Astrocyte of the cerebellum (primary cell): ENCODE results near the gene SSBP4.

Experiments
- DNase-seq: peaks from one replicate; pipeline ENCODE4 v3.0.0-alpha.2; 2011; ENCODE audit warnings: low read depth
- H3K4me3 ChIP-seq: 2 replicates; pipeline ENCODE4 v1.5.1; 2011; ENCODE audit warnings: mild to moderate bottlenecking, low read depth, low read length, moderate library complexity
- in situ Hi-C: cut with HindIII; loops from 2 replicates; pipeline ENCODE4 v1.10.0; 2017; ENCODE audit warnings: low sequenced_read_pairs
- TF ChIP-seq, protein P1 (sequence below): IDR thresholded peaks from 2 replicates; pipeline ENCODE4 v1.5.1; 2012; ENCODE audit warnings: low read length, low read depth, moderate library complexity, mild to moderate bottlenecking; ENCODE audit errors: missing control alignments

SSBP4 gene

DNA sequence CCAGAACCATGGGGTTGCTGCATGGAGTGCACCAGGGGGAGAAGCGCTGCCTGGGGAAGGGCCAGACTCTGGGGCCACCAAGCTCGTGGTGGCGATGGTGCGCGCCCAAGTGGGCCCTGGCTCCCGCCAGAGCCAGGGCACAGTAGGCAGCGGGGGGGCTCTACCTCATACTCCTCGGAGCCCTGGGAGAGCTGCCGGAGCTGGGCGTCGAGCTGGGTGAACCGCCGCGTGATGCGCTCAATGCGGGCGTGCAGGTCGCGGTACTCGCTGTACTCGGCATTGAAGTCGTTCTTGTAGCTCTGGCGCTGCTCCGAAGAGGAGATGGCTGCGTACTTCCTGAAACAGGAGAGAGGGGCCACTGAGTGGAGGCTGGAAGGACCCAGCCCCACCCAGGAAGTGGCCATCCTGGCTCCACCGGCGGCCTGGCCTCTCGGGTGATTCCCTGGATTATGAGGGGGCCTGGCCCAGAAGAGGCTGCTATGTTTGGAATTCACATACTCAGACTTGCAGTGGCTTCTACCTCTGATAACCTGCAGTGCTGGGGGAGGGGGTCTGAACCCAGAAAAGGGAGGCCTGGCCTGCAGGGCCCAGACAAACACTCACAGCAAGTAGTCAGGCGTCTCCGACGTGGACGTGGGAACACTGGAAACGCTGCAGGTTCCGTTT, 27.1 kb downstream of the SSBP4 start:
- no peak overlapping the region for H3K4me3 ChIP-seq
- in situ Hi-C loops, result no loop called here
- DNase-seq, result no peak
- TF ChIP-seq, protein P1, sequence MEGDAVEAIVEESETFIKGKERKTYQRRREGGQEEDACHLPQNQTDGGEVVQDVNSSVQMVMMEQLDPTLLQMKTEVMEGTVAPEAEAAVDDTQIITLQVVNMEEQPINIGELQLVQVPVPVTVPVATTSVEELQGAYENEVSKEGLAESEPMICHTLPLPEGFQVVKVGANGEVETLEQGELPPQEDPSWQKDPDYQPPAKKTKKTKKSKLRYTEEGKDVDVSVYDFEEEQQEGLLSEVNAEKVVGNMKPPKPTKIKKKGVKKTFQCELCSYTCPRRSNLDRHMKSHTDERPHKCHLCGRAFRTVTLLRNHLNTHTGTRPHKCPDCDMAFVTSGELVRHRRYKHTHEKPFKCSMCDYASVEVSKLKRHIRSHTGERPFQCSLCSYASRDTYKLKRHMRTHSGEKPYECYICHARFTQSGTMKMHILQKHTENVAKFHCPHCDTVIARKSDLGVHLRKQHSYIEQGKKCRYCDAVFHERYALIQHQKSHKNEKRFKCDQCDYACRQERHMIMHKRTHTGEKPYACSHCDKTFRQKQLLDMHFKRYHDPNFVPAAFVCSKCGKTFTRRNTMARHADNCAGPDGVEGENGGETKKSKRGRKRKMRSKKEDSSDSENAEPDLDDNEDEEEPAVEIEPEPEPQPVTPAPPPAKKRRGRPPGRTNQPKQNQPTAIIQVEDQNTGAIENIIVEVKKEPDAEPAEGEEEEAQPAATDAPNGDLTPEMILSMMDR, result no peak

DNA sequence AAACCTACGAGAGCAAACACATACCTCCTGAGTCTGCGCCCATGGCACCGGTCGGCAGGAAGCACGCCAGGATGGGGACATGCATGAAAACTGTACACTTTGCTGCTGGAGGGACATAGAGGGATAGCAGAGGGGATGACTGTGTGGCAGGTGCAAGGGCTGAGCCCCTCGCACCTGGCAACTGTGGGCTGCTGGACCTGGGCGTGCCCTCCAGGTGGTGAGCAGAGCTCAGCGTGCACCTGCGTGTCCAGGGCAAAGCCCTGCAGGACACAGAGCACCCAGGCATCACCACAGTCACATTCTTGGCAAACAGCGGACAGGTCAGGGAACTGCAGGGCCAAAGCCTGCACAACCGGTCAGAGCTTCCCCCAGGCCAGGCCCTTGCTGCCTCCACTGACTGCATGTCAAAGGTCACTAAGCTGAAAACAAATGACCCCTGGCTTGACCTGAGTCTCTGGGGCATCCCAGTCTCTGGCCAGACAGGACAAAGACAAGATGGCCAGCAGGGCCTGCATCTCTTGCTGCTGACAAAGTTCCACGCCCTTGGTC, 27.7 kb downstream of the SSBP4 start:
- in situ Hi-C loops, result no loop called here
- no peak for DNase-seq
- TF ChIP-seq, protein P1, result no peak
- H3K4me3 ChIP-seq, result no peak overlapping the region

DNA sequence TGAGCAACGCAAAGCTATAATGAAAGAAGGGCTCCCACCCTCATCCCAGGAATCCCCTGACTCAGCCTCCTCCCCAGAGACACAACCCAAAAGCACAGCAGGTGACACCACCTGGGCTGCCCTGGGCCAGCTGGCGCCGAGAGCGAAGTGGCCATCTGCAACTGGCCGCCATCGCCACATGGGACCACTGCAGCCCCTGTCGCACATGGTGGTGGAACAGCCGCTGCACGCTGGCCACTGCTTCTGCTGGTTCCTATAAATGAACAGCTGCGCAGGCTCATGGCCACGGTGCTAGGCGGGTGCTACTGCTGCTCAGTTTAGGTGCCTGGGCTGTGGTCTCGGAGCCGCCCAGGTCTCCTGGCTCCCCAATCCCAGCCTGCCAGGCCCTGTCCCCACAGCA, 30.4 kb downstream of the SSBP4 start:
- H3K4me3 ChIP-seq, result no peak overlapping the region
- TF ChIP-seq, protein P1, result no peak
- no peak for DNase-seq
- in situ Hi-C loops, result no loop called here

DNA sequence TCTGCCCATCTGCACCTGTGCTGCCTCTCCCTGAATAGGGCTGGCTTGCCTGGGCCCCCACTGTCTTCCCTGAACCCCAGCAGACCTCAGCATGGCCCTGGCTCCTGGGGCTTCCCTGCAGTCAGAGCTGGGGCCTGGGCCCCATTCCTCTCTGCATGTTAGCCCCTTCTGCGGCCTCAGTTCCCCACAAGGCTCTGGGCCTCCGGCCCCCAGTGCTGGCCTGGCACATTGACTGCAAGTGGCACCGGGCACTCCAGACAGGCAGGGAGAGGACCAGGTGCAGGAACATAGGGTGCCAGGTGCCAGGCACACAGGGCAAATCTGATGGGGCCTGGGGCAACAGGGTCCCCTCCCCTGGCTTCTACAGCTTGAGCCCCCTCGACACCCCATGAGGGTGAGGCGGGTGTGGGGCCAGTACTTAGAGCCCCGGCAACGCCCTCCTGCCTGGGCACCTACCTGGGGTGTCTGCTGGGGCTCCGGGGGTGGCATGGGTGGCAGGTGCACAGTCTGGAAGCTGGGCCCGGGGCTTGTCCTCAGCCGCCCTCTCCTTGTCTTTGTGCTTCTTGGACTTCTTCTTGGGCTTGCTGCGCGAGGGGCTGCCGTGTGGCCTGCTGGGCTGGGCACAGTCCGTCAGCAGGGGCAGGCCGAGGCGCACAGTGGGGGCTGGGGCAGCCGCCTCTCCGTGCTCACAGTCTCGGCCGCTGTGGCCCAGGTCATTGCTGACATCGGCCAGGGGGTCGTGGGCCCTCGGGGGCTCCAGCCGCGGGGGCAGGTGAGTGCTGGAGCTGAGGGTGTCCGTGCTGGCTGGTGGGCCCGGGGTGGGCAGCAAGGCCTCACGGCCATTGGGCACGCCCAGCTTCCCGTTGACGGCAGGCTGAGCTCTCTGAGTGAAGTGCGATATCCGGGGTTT, 31.1 kb downstream of the SSBP4 start:
- TF ChIP-seq, protein P1, result no peak
- no peak for DNase-seq
- no peak overlapping the region for H3K4me3 ChIP-seq
- in situ Hi-C loops, result no loop called here

- no peak overlapping the region for H3K4me3 ChIP-seq
- TF ChIP-seq, protein P1, result peak; percentile 96
- in situ Hi-C loops, result no loop called here
- DNase-seq, result no peak
Observed at GRCh38 chr19:18450931-18451836, 32.0 kb downstream of the SSBP4 start.

DNA sequence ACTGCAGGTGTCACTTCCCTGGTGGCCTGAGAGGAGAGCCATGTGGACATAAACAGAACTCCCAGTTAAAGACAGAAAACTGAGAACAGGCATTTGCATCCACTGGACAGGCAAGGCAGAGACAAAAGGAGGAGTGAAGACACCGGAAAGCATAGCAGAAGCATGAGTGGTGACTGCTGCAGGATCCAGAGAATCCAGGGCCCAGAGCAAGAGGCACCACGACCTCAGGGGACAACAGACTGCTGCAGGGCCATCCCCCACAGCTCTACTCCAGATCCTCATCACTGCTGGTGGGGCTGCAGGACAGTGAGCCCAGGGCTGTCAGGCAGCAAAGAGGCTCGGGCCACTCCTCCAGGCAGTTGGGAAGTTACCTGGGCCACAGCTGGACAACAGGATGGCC, 33.2 kb downstream of the SSBP4 start:
- in situ Hi-C loops, result no loop called here
- H3K4me3 ChIP-seq, result no peak overlapping the region
- DNase-seq, result no peak
- TF ChIP-seq, protein P1, result no peak
